K562 (cell line): ENCODE data around the gene TSEN34. TPM values are rescaled to one million over a fixed set of nuclear protein-coding genes. Genes with fewer than 3 reads are reported as not detected.

Experiments used
- CREB3 ChIP-seq: fragments of 450-650 bp; conservative IDR thresholded peaks from 2 replicates; pipeline ENCODE4 v1.6.1; 2016; ENCODE audit warnings: missing genetic modification characterization, low read depth, mild to moderate bottlenecking, missing compliant biosample characterization, moderate library complexity
- CTBP1 ChIP-seq: fragments of 450-650 bp; IDR thresholded peaks from 2 replicates; pipeline ENCODE4 v1.6.1; 2016; ENCODE audit warnings: borderline replicate concordance
- E2F6 ChIP-seq, 2 experiments: IDR thresholded peaks; 2 replicates each; pipeline ENCODE4 v1.6.1; 2011; ENCODE audit warnings: borderline replicate concordance in 1 of 2, control low read depth in 1 of 2, low read depth in 1 of 2, low read length in 1 of 2, mild to moderate bottlenecking in 1 of 2, mixed read lengths in 1 of 2, moderate library complexity in 1 of 2; ENCODE audit not compliant: insufficient read depth in 1 of 2, insufficient read length in 1 of 2, poor library complexity in 1 of 2, severe bottlenecking in 1 of 2; ENCODE audit errors: extremely low read depth in 1 of 2
- FOS ChIP-seq: IDR thresholded peaks from 3 replicates; pipeline ENCODE4 v1.6.1; 2011; ENCODE audit not compliant: insufficient read length; ENCODE audit errors: extremely low read depth
- GATA2 ChIP-seq: sonication (generic); formaldehyde crosslinking; IDR thresholded peaks from 2 replicates; pipeline ENCODE4 v1.4.0; 2020; ENCODE audit warnings: mild to moderate bottlenecking, missing genetic modification reagents
- GATAD2B ChIP-seq: fragments of 450-650 bp; IDR thresholded peaks from 2 replicates; pipeline ENCODE4 v1.6.1; 2017; ENCODE audit warnings: mild to moderate bottlenecking, borderline replicate concordance
- GTF3C2 ChIP-seq: IDR thresholded peaks from 3 replicates; pipeline ENCODE4 v1.6.1; 2011; ENCODE audit warnings: borderline replicate concordance, mild to moderate bottlenecking, moderate library complexity; ENCODE audit not compliant: insufficient read length; ENCODE audit errors: extremely low read depth
- MBD2 ChIP-seq: sonication (generic); IDR thresholded peaks from 2 replicates; pipeline ENCODE4 v1.6.1; 2016; ENCODE audit warnings: low read depth, borderline replicate concordance
- RHOXF2B ChIP-seq: fragments of 250-450 bp; sonication (Bioruptor Pico); conservative IDR thresholded peaks from 2 replicates; pipeline ENCODE4 v1.5.1; 2021
- ZEB2 ChIP-seq: fragments of 450-650 bp; IDR thresholded peaks from 2 replicates; pipeline ENCODE4 v1.6.1; 2016
- ZMIZ1 ChIP-seq, 2 experiments: fragments of 150-350 bp in 1 of 2; IDR thresholded peaks; 2 replicates each; pipeline ENCODE4 v1.6.1; 2012 to 2016; ENCODE audit warnings: low read depth in 2 of 2, low read length in 2 of 2, mild to moderate bottlenecking in 1 of 2, moderate library complexity in 1 of 2
- ZNF444 ChIP-seq: fragments of 250-450 bp; sonication (Bioruptor Pico); IDR thresholded peaks from 2 replicates; pipeline ENCODE4 v1.4.0; 2020; ENCODE audit warnings: mild to moderate bottlenecking, moderate library complexity
- ZNF707 ChIP-seq: fragments of 250-450 bp; sonication (Bioruptor Pico); conservative IDR thresholded peaks from 2 replicates; pipeline ENCODE4 v1.8.0; 2022; ENCODE audit warnings: inconsistent platforms, mild to moderate bottlenecking, moderate library complexity
- polyA plus RNA-seq, 8 experiments: library from polyadenylated mRNA; depleted of rRNA in 4 of 8; stranded (reverse) in 5 of 8; unstranded in 3 of 8; fragments of >200 nt; fragmentation: Nextera tagmentation in 2 of 8; fragmentation: Illumina TruSeq in 1 of 8; extraction: Ambion mirVana in 2 of 8; extraction: Trizol in 1 of 8; gene quantifications; 2 replicates each; pipeline versions ENCODE4 v1.2.1 to v1.2.3, GENCODE V29; 2011 to 2014; ENCODE audit warnings: inconsistent platforms in 1 of 8, missing spikeins in 1 of 8
- total RNA-seq, 7 experiments: library from RNA; depleted of rRNA in 6 of 7; stranded (reverse); fragments of >200 nt in 6 of 7; fragmentation: Illumina TruSeq in 2 of 7; extraction: Trizol in 2 of 7; gene quantifications; 2 replicates each; pipeline versions ENCODE4 v1.2.1 to v1.2.3, GENCODE V29; 2011 to 2021; ENCODE audit warnings: low replicate concordance in 1 of 7
- TF ChIP-seq, protein P1 (sequence below): IDR thresholded peaks from 2 replicates; pipeline ENCODE4 v1.6.1; 2012; ENCODE audit warnings: low read depth, low read length, improper control_type of control experiment, borderline replicate concordance
- TF ChIP-seq, protein P2 (sequence below): fragments of 200-800 bp; sonication (Bioruptor generic); IDR thresholded peaks from 2 replicates; pipeline ENCODE4 v1.6.1; 2017; ENCODE audit warnings: missing genetic modification characterization, missing compliant biosample characterization

The TSEN34 gene
- total and polyA plus RNA-seq, 9 of the 15 experiments (the other 6 are each of a cell fraction or from before 2014, with no cell fraction given), result 3.1 to 57.6 (median 29.5) TPM

DNA sequence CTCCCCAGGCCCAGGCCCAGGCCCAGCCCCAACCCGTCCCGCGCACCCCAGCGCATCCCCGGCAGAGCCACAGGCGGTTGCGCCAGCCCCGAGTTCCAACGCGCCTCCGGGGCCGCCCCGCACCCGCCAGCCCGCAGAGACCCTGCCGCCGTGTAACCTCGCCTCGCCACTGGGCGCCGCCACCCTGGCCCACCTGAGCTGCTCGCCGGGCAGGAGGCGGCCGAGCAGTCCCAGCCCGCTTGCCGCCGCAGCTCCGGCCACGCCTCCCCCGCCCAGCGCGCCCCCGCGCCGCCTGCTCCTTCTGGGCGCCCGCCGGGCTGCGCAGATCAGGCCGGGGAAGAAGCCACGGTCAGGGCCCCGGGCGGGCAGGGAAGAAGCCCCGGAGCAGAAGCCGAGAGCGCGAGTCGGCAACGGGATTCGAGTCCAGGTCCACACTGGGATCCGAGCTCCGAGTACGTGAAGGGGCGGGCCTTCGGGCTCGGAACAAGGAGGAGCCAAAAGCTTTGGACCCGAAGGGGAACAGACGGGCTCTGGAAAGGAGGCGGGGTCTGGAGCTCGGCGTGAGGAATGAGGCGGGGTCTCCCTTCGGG lies 1.9 kb upstream of the TSEN34 start, which contains the start of gene MBOAT7 (continued):
- peak; percentile 18 for TF ChIP-seq GTF3C2
- TF ChIP-seq ZEB2, result no peak
- TF ChIP-seq ZNF707 (CRISPR knock-in tag), result no peak
- TF ChIP-seq CREB3 (tag), result no peak
- no peak for TF ChIP-seq ZNF444 (CRISPR knock-in tag)
- peak; percentile 95 for TF ChIP-seq CTBP1
- TF ChIP-seq MBD2, result no peak; the same call in 1 of the 2 replicates
- no peak for TF ChIP-seq GATA2 (CRISPR knock-in tag)
- TF ChIP-seq, protein P1, sequence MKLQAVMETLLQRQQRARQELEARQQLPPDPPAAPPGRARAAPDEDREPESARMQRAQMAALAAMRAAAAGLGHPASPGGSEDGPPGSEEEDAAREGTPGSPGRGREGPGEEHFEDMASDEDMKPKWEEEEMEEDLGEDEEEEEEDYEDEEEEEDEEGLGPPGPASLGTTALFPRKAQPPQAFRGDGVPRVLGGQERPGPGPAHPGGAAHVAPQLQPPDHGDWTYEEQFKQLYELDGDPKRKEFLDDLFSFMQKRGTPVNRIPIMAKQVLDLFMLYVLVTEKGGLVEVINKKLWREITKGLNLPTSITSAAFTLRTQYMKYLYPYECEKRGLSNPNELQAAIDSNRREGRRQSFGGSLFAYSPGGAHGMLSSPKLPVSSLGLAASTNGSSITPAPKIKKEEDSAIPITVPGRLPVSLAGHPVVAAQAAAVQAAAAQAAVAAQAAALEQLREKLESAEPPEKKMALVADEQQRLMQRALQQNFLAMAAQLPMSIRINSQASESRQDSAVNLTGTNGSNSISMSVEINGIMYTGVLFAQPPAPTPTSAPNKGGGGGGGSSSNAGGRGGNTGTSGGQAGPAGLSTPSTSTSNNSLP, result no peak
- TF ChIP-seq RHOXF2B (CRISPR knock-in tag), result no peak
- TF ChIP-seq GATAD2B, result no peak
- no peak for TF ChIP-seq ZMIZ1 (IDR thresholded peaks at IDR 0.05; ENCODE audit: low read depth in 2 of 2, low read length in 2 of 2)
- TF ChIP-seq E2F6 (IDR thresholded peaks at IDR 0.05; ENCODE audit: borderline replicate concordance in 1 of 2, extremely low read depth in 1 of 2, insufficient read depth in 1 of 2, insufficient read length in 1 of 2, low read depth in 1 of 2, low read length in 1 of 2, poor library complexity in 1 of 2, severe bottlenecking in 1 of 2), result peak in 1 of 2 experiments; percentile 83
- TF ChIP-seq, protein P2, sequence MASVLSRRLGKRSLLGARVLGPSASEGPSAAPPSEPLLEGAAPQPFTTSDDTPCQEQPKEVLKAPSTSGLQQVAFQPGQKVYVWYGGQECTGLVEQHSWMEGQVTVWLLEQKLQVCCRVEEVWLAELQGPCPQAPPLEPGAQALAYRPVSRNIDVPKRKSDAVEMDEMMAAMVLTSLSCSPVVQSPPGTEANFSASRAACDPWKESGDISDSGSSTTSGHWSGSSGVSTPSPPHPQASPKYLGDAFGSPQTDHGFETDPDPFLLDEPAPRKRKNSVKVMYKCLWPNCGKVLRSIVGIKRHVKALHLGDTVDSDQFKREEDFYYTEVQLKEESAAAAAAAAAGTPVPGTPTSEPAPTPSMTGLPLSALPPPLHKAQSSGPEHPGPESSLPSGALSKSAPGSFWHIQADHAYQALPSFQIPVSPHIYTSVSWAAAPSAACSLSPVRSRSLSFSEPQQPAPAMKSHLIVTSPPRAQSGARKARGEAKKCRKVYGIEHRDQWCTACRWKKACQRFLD (CRISPR knock-in tag), result no peak
- TF ChIP-seq FOS, result no peak
